Panc1 (cell line): ENCODE data around the gene CNN3. TPM values are rescaled to one million over a fixed set of nuclear protein-coding genes. Genes with fewer than 3 reads are reported as not detected.

Source experiments
- ATAC-seq: fragments of 200-7000 bp; cut with Tn5 transposase; 2 replicates; pipeline ENCODE4 v1.9.1; 2020; ENCODE audit warnings: mild to moderate bottlenecking, moderate library complexity
- BruUV-seq: library from RNA; stranded (reverse); fragments of 400-500 nt; replicated peaks from 2 replicates; lab custom pipeline; 2021; lab: Mats Ljungman, UMichigan
- CTCF ChIA-PET: fragments of 300-600 bp; sonication (Branson Sonifier 250); formaldehyde crosslinking; loops from one replicate; lab custom pipeline; 2022; ENCODE audit warnings: antibody characterized with exemption; lab: Charles Lee
- POLR2A ChIA-PET: fragments of 300-600 bp; sonication (Branson Sonifier 250); formaldehyde crosslinking; loops from one replicate; lab custom pipeline; 2022; ENCODE audit warnings: antibody characterized with exemption; lab: Charles Lee
- DNase-seq: peaks from one replicate; pipeline ENCODE4 v3.0.0-alpha.2; 2010; ENCODE audit warnings: low read depth, low spot score
- H3K27ac ChIP-seq: 2 replicates; pipeline ENCODE4 v1.5.1; 2011; ENCODE audit warnings: mild to moderate bottlenecking, low read length, inconsistent platforms
- H3K27me3 ChIP-seq: fragments of 200-500 bp; sonication (Bioruptor generic); 2 replicates; pipeline ENCODE4 v1.6.0; 2014; ENCODE audit warnings: low read length, inconsistent platforms; ENCODE audit not compliant: control insufficient read depth, insufficient read depth
- H3K36me3 ChIP-seq: fragments of 200-500 bp; sonication (Bioruptor generic); 2 replicates; pipeline ENCODE4 v1.5.1; 2014; ENCODE audit warnings: inconsistent platforms, mild to moderate bottlenecking, low read length, moderate library complexity; ENCODE audit not compliant: control insufficient read depth, insufficient read depth
- H3K4me1 ChIP-seq: 2 replicates; pipeline ENCODE4 v1.5.1; 2011; ENCODE audit warnings: inconsistent platforms, mild to moderate bottlenecking, low read length, moderate library complexity; ENCODE audit not compliant: control insufficient read depth, insufficient read depth
- H3K4me3 ChIP-seq, 2 experiments: 2 replicates each; pipeline ENCODE4 v1.5.1; 2011 to 2012; ENCODE audit warnings: low read depth in 2 of 2, low read length in 2 of 2, mild to moderate bottlenecking in 2 of 2, inconsistent platforms in 1 of 2, moderate library complexity in 1 of 2
- H3K9me3 ChIP-seq: fragments of 200-500 bp; sonication (Bioruptor generic); 2 replicates; pipeline ENCODE4 v1.5.1; 2014; ENCODE audit warnings: low read depth, mild to moderate bottlenecking, inconsistent platforms, low read length, moderate library complexity; ENCODE audit not compliant: control insufficient read depth, insufficient read depth
- POLR2AphosphoS5 ChIP-seq: IDR thresholded peaks from 2 replicates; pipeline ENCODE4 v1.6.1; 2012; ENCODE audit warnings: mild to moderate bottlenecking, low read depth, low read length, moderate library complexity
- REST ChIP-seq, 2 experiments: IDR thresholded peaks; 2 replicates each; pipeline ENCODE4 v1.6.1; 2011 to 2012; ENCODE audit warnings: low read depth in 2 of 2, control low read depth in 1 of 2, low read length in 1 of 2, mild to moderate bottlenecking in 1 of 2, moderate library complexity in 1 of 2; ENCODE audit not compliant: insufficient read depth in 1 of 2
- SIN3A ChIP-seq: IDR thresholded peaks from 2 replicates; pipeline ENCODE4 v1.6.1; 2012; ENCODE audit warnings: low read depth, mild to moderate bottlenecking, low read length, moderate library complexity, borderline replicate concordance; ENCODE audit not compliant: insufficient read depth
- TCF7L2 ChIP-seq: IDR thresholded peaks from 2 replicates; pipeline ENCODE4 v1.6.1; 2011; ENCODE audit warnings: mild to moderate bottlenecking, low read depth, low read length, inconsistent platforms
- in situ Hi-C: cut with HindIII; loops from 2 replicates; pipeline ENCODE4 v1.10.0; 2016; ENCODE audit warnings: low sequenced_read_pairs, low pct_unique_long_range_greater_than_20kb
- intact Hi-C: fragments of 100-400 bp; cut with micrococcal nuclease; formaldehyde crosslinking; loops from one replicate; pipeline ENCODE4 v1.10.0; 2022; ENCODE audit not compliant: unreplicated experiment
- total RNA-seq: library from RNA; stranded (reverse); gene quantifications from one replicate; pipeline ENCODE4 v1.2.1, GENCODE V29; 2021; ENCODE audit not compliant: unreplicated experiment
- TF ChIP-seq, protein P1 (sequence below): fragments of 450-650 bp; IDR thresholded peaks from 2 replicates; pipeline ENCODE4 v1.5.1; 2017; ENCODE audit warnings: mild to moderate bottlenecking

The CNN3 gene
- total RNA-seq, 1 experiment from 2014 or later = 72.3 TPM

GRCh38 chr1:94917251-94917650 is 9.7 kb downstream of the CNN3 start:
- CTCF ChIA-PET = no interaction called here
- in situ Hi-C loops = no loop called here
- no peak for ATAC-seq

DNA sequence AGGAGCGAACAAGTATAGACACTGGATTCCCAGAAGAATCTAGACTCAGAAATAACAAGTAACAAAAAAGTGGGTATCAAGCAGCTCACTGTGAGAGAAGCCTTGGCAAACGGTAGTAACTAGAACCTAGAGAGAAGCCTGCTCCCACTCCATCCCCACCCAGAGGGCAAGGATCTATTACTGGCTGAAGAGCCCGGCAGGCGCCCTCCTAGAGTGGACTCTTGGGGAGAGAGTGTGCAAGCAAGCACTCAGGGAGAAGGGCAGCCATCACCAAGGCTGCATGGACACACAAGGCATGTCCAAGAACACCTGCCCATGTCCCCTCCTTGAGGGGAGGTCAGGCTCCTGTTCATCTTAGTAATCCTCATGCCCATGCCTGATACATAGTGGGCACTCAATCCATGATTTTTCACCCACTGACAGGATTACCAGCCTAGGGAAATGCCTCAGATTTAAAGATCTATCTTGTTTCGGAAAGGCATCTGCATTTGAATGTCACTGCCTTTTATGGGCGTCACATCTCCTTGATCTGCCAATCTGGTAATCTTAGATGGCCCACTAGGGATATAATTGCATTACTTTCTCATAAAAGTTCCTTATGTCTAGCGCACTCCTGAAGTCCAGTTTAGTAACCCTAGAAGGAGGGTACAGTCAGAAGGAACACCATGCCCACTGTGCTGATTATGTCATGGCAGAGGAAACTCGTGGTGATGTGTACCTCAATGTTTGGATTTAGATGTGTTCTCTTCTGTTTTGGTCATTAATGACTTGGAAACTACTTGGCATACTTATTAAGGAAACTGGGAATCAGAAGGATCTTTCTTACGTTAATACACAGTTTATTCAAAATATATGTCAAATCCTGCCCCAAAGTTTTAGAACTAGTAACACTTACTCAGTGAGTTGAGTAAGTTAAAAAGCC is 14.4 kb downstream of the CNN3 start:
- ChIA-PET CTCF (no interaction called here), POLR2A (interaction anchor here (0.6 kb wide), 1 partner anchor 10 kb away, joined by 6 read pairs; no protein-coding TSS in a partner anchor)
- ATAC-seq (no peak), DNase-seq (no peak)
- H3K27ac ChIP-seq = no peak overlapping the region
- no peaks in the 10 kb centered on the region for H3K9me3 ChIP-seq
- no peaks in the 10 kb centered on the region for H3K4me1 ChIP-seq
- no peaks in the 10 kb centered on the region for H3K36me3 ChIP-seq
- TF ChIP-seq, protein P1, sequence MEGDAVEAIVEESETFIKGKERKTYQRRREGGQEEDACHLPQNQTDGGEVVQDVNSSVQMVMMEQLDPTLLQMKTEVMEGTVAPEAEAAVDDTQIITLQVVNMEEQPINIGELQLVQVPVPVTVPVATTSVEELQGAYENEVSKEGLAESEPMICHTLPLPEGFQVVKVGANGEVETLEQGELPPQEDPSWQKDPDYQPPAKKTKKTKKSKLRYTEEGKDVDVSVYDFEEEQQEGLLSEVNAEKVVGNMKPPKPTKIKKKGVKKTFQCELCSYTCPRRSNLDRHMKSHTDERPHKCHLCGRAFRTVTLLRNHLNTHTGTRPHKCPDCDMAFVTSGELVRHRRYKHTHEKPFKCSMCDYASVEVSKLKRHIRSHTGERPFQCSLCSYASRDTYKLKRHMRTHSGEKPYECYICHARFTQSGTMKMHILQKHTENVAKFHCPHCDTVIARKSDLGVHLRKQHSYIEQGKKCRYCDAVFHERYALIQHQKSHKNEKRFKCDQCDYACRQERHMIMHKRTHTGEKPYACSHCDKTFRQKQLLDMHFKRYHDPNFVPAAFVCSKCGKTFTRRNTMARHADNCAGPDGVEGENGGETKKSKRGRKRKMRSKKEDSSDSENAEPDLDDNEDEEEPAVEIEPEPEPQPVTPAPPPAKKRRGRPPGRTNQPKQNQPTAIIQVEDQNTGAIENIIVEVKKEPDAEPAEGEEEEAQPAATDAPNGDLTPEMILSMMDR = no peak
- TF ChIP-seq POLR2AphosphoS5 (no peak), SIN3A (no peak), REST (IDR thresholded peaks at IDR 0.05; ENCODE audit: insufficient read depth in 1 of 2, low read depth in 2 of 2, low read length in 1 of 2) (no peak), TCF7L2 (no peak)
- no TSS peak for BruUV-seq
- in situ Hi-C loops = no loop called here
- intact Hi-C loops = no loop called here
- H3K4me3 ChIP-seq = no peak overlapping the region
- no peaks in the 10 kb centered on the region for H3K27me3 ChIP-seq

More at GRCh38 chr1:94917251-94917650, 9.7 kb downstream of the CNN3 start:
- no peak for DNase-seq
- H3K9me3 ChIP-seq = no peaks in the 10 kb centered on the region
- no peak for TF ChIP-seq SIN3A
- no peaks in the 10 kb centered on the region for H3K4me1 ChIP-seq
- H3K27ac ChIP-seq = no peak overlapping the region
- no TSS peak for BruUV-seq
- intact Hi-C loops = no loop called here
- POLR2A ChIA-PET = no interaction called here
- no peaks in the 10 kb centered on the region for H3K36me3 ChIP-seq
- no peaks in the 10 kb centered on the region for H3K27me3 ChIP-seq
- no peak overlapping the region for H3K4me3 ChIP-seq

DNA sequence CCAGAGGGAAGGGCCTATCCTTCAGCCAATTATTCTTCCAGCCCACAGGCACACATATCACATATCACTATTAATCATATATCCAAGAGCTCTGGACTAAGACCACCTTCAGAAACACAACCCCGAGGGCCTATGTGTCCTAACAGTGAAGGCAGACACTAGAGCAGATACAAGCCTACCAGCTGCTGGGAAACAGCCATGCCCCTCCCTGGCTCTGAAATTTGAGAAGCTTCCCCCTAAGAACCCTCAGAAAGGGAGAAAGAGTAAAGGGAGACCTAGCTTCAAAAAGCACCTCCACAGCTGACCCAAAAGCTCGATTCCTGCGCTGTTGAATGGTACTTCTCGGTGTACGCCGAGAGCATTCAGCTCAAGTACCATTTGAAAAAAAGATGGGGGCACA is 17.4 kb downstream of the CNN3 start:
- no peak overlapping the region for H3K27ac ChIP-seq
- BruUV-seq = no TSS peak
- ATAC-seq (no peak), DNase-seq (no peak)
- no peaks in the 10 kb centered on the region for H3K4me1 ChIP-seq
- in situ Hi-C loops = no loop called here
- H3K4me3 ChIP-seq = no peak overlapping the region
- H3K9me3 ChIP-seq = no peaks in the 10 kb centered on the region
- no peaks in the 10 kb centered on the region for H3K27me3 ChIP-seq
- intact Hi-C loops = no loop called here
- ChIA-PET CTCF (no interaction called here), POLR2A (no interaction called here)
- no peak for TF ChIP-seq SIN3A
- no peak for TF ChIP-seq REST (IDR thresholded peaks at IDR 0.05; ENCODE audit: insufficient read depth in 1 of 2, low read depth in 2 of 2, low read length in 1 of 2)
- TF ChIP-seq POLR2AphosphoS5 = no peak
- TF ChIP-seq, protein P1 = no peak
- no peak for TF ChIP-seq TCF7L2
- H3K36me3 ChIP-seq = no peaks in the 10 kb centered on the region
